Measurements from ENCODE around the gene DPYSL5. TPM values are rescaled to one million over a fixed set of nuclear protein-coding genes. Genes with fewer than 3 reads are reported as not detected.

DPYSL5 gene
- total and polyA plus RNA-seq, 2 of the 8 experiments (the other 6 are each of a cell fraction or from before 2014, with no cell fraction given): 11.9 to 16.4 TPM

DNA sequence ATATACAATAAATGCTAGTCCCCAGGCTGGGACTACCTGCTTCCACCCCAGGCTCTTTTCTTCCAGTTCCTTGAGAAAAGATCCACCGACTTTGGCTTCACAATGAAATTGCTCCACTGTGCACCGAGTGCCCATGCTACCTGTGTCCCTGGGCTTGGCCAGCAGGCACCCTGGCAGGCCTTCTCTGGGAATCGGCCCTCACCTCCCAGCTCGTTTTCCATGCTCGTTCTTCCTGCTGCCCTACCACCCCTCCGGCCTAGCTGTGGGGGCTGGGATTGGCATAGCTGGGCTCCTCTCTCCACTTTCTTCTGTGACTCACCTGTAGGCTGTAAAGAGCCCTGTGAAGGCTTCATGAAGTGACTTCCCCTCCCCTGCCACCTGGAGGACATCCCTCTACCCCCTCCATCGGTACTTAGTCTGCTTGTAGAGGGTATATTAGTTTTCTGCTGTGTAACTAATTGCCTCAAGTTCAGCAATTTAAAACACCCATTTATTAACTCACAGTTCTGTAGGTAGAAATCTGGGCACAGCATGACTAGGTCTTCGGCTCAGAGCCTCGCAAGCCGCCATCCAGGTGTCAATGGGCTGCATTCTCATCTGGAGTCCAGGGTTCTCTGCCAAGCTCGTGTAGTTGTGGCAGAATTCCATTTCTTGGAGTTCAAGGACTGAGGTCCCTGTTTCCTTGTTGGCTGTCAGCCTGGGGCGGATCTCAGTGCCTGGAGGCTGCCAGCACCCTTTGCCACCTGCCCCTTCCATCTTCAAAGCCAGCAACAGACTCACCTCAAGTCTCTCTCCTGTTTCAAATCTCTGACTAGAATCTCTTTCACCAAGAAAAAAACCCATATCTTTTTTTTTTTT lies 57.6 kb downstream of the DPYSL5 start (continued):
- TF ChIP-seq EGR1 (IDR thresholded peaks at IDR 0.05; ENCODE audit: borderline replicate concordance, low read depth, low read length): no peak
- TF ChIP-seq SUZ12 (IDR thresholded peaks at IDR 0.05; ENCODE audit: low read length): no peak
- TF ChIP-seq CREB1 (IDR thresholded peaks at IDR 0.05): no peak
- no peak for TF ChIP-seq BRCA1 (IDR thresholded peaks at IDR 0.05; ENCODE audit: low read depth, low read length)
- TF ChIP-seq ZNF274 (IDR thresholded peaks at IDR 0.05; ENCODE audit: borderline replicate concordance, extremely low read depth, low read length): no peak
- no peak for TF ChIP-seq TBP (IDR thresholded peaks at IDR 0.05; ENCODE audit: low read depth, low read length)
- no peak for TF ChIP-seq KDM1A (IDR thresholded peaks at IDR 0.05; ENCODE audit: borderline replicate concordance, low read length)
- no peak for TF ChIP-seq JUND (IDR thresholded peaks at IDR 0.05; ENCODE audit: low read length)
